ENCODE measurements around the gene FANCL. TPM values are rescaled to one million over a fixed set of nuclear protein-coding genes. Genes with fewer than 3 reads are reported as not detected.
"Not testable (repeated sequence)": the region's sequence is repeated elsewhere in the genome, so short reads cannot be mapped to it uniquely, and the experiment has no call there.

Gene FANCL
- total and polyA plus RNA-seq, 11 donors = 6.3 to 17.5 (median 9.8) TPM

GRCh38 chr2:58195662-58196061, 45.5 kb downstream of the FANCL start:
- no peak for ATAC-seq
- H3K4me1 ChIP-seq = no peaks in the 10 kb centered on the region
- WGBS, 4 donors = 95 to 100% (median 96%) methylated on average over 1 of the region's 1 CpG
- no peak overlapping the region for H3K4me3 ChIP-seq
- no peak overlapping the region for H3K27ac ChIP-seq
- TF ChIP-seq POLR2A (IDR thresholded peaks at IDR 0.05) = no peak
- H3K9me3 ChIP-seq = no peaks in the 10 kb centered on the region
- H3K27me3 ChIP-seq = no peaks in the 10 kb centered on the region
- DNase-seq = no peak
- intact Hi-C loops (cut with DNase I) = no loop called here
- peaks cover 0 to 11% (median 0%) of the 10 kb centered on the region in 9 donors for H3K36me3 ChIP-seq

GRCh38 chr2:58194458-58194857, 46.7 kb downstream of the FANCL start:
- no peak for DNase-seq
- intact Hi-C loops (cut with DNase I) = no loop called here

GRCh38 chr2:58187022-58187421, 54.1 kb downstream of the FANCL start:
- intact Hi-C loops (cut with DNase I); H3K27me3 ChIP-seq; H3K9me3 ChIP-seq; H3K27ac ChIP-seq; DNase-seq; ATAC-seq; H3K4me1 ChIP-seq; H3K4me3 ChIP-seq: not testable (repeated sequence)
- 92 to 100% (median 99%) methylated on average over 6 of the region's 6 CpGs for WGBS, 4 donors
- peaks cover 0 to 20% (median 0%) of the 10 kb centered on the region in 9 donors for H3K36me3 ChIP-seq

More at GRCh38 chr2:58194458-58194857, 46.7 kb downstream of the FANCL start:
- H3K27ac ChIP-seq = no peak overlapping the region
- no peak for ATAC-seq
- no peaks in the 10 kb centered on the region for H3K27me3 ChIP-seq
- H3K36me3 ChIP-seq = peaks cover 0 to 19% (median 0%) of the 10 kb centered on the region in 9 donors
- H3K4me3 ChIP-seq = no peak overlapping the region
- TF ChIP-seq POLR2A (IDR thresholded peaks at IDR 0.05) (no peak), CTCF (IDR thresholded peaks at IDR 0.05) (no peak)
- 86 to 96% (median 92%) methylated on average over 2 of the region's 2 CpGs for WGBS, 4 donors
- no peaks in the 10 kb centered on the region for H3K4me1 ChIP-seq
- no peaks in the 10 kb centered on the region for H3K9me3 ChIP-seq

GRCh38 chr2:58186501-58186900, 54.6 kb downstream of the FANCL start:
- ATAC-seq (no peak), DNase-seq (no peak)
- H3K9me3 ChIP-seq = peaks cover 0 to 8% (median 0%) of the 10 kb centered on the region in 12 donors
- no peak overlapping the region for H3K27ac ChIP-seq
- no peaks in the 10 kb centered on the region for H3K4me1 ChIP-seq
- TF ChIP-seq POLR2A (IDR thresholded peaks at IDR 0.05) (no peak), CTCF (IDR thresholded peaks at IDR 0.05) (no peak)
- peaks cover 0 to 20% (median 0%) of the 10 kb centered on the region in 9 donors for H3K36me3 ChIP-seq
- intact Hi-C loops (cut with DNase I) = no loop called here
- 83 to 98% (median 88%) methylated on average over 4 of the region's 4 CpGs for WGBS, 4 donors
- H3K27me3 ChIP-seq = no peaks in the 10 kb centered on the region
- no peak overlapping the region for H3K4me3 ChIP-seq

- no peak for TF ChIP-seq POLR2A (IDR thresholded peaks at IDR 0.05)
- no peak for TF ChIP-seq CTCF (IDR thresholded peaks at IDR 0.05)
- Histone ChIP-seq H3K4me3 (no peak overlapping the region), H3K9me3 (peaks cover 0 to 15% (median 0%) of the 10 kb centered on the region in 12 donors), H3K27me3 (no peaks in the 10 kb centered on the region), H3K36me3 (peaks cover 0 to 11% (median 0%) of the 10 kb centered on the region in 9 donors), H3K27ac (no peak overlapping the region), H3K4me1 (no peaks in the 10 kb centered on the region)
- WGBS, 4 donors = 94 to 100% (median 97%) methylated on average over 1 of the region's 1 CpG
- DNase-seq = no peak
- no peak for ATAC-seq
- intact Hi-C loops (cut with DNase I) = no loop called here
Measured at GRCh38 chr2:58182527-58182926, 58.6 kb downstream of the FANCL start.

All from heart left ventricle (tissue), 16 donors.